Heart left ventricle (tissue), 16 donors: ENCODE results near the gene ADM2. TPM values are rescaled to one million over a fixed set of nuclear protein-coding genes. Genes with fewer than 3 reads are reported as not detected.

ENCODE experiments used
- ATAC-seq, 4 donors: fragments of 200-7000 bp; cut with Tn5 transposase; one replicate each; pipeline ENCODE4 v1.9.1; 2020 to 2022; ENCODE audit warnings: moderate library complexity in 4 of 4, mild to moderate bottlenecking in 3 of 4, moderate number of reproducible peaks in 1 of 4
- DNase-seq, 5 donors: peaks; one replicate each; pipeline ENCODE4 v3.0.0-alpha.2; 2020
- H3K27ac ChIP-seq, 12 donors: fragments of 200-600 bp; sonication (generic) in 4 of 12; one replicate each; pipeline versions ENCODE4 v1.5.0 to v1.8.0; 2016 to 2022; ENCODE audit warnings: mild to moderate bottlenecking in 2 of 12
- H3K27me3 ChIP-seq, 9 donors: fragments of 200-600 bp; sonication (generic) in 2 of 9; one replicate each; pipeline versions ENCODE4 v1.5.1 to v1.8.0; 2016 to 2022; ENCODE audit warnings: mild to moderate bottlenecking in 3 of 9
- H3K36me3 ChIP-seq, 9 donors: fragments of 200-600 bp; sonication (generic) in 2 of 9; one replicate each; pipeline versions ENCODE4 v1.5.0 to v1.8.0; 2018 to 2022; ENCODE audit warnings: mild to moderate bottlenecking in 2 of 9
- H3K4me1 ChIP-seq, 12 donors: fragments of 200-600 bp; sonication (generic) in 4 of 12; one replicate each; pipeline versions ENCODE4 v1.5.0 to v1.8.0; 2016 to 2022; ENCODE audit warnings: mild to moderate bottlenecking in 3 of 12
- H3K4me3 ChIP-seq, 12 donors: fragments of 200-600 bp; sonication (generic) in 4 of 12; one replicate each; pipeline versions ENCODE4 v1.5.0 to v1.8.0; 2017 to 2022; ENCODE audit warnings: mild to moderate bottlenecking in 9 of 12, moderate library complexity in 4 of 12
- H3K9me3 ChIP-seq, 12 donors: fragments of 200-600 bp; sonication (generic) in 4 of 12; one replicate each; pipeline versions ENCODE4 v1.5.0 to v1.8.0; 2016 to 2022; ENCODE audit warnings: mild to moderate bottlenecking in 1 of 12
- CTCF ChIP-seq, 12 donors: fragments of 200-600 bp; sonication (generic) in 4 of 12; IDR thresholded peaks; one replicate each; pipeline versions ENCODE4 v1.5.0 to v1.8.0; 2018 to 2022; ENCODE audit warnings: antibody characterized with exemption in 12 of 12, mild to moderate bottlenecking in 5 of 12
- POLR2A ChIP-seq, 2 donors: fragments of 450-650 bp; IDR thresholded peaks; one replicate each; pipeline ENCODE4 v1.6.1; 2017; ENCODE audit warnings: antibody characterized with exemption in 2 of 2, mild to moderate bottlenecking in 2 of 2, moderate library complexity in 2 of 2
- WGBS, 4 donors: extraction: QIAGEN DNeasy Blood & Tissue Kit in 2 of 4; methylation state at CpG; one replicate each; pipeline versions ENCODE4 v1.1.5 to v1.1.7; 2013 to 2018; 5-methylcytosine and 5-hydroxymethylcytosine counted together
- intact Hi-C, 10 donors: fragments of 100-400 bp; cut with DNase I; formaldehyde crosslinking; loops; one replicate each; pipeline versions ENCODE4 v1.11.1 to v1.14.2; 2022
- polyA plus RNA-seq, 2 donors: library from polyadenylated mRNA; stranded (reverse); fragments of 200-250 nt; gene quantifications; one replicate each; pipeline ENCODE4 v1.2.3, GENCODE V29; 2013
- total RNA-seq, 9 donors: library from RNA; depleted of rRNA in 2 of 9; stranded (reverse); fragments of >200 nt in 2 of 9; fragmentation: NEBNext Ultra II Directional in 3 of 9; extraction: Animal tissue kit (Norgen Biotek cat#: 25700) in 3 of 9; gene quantifications; one replicate each; pipeline versions ENCODE4 v1.1.0 to v1.2.4, GENCODE V29; 2016 to 2023
- donor health status: ischemic (EF 13 %, LVEDD 7.1; RV severe dilation, severe dysfunction).
- donor health status: healthy with polysubstance abuse.
- donor health status: DM: no; HTN: yes; CAD: no.
- donor health status: DM: no; HTN: no; CAD: no.
- donor health status: ischemic (EF 25% LVEDD 6.9; RV normal size, moderate dysfunction).
- donor health status: ischemic (EF 25% LVEDD 5.7; RV mildly dilated, moderate dysfunction).
- donor health status: healthy.
- donor health status: DM: yes; HTN: yes; CAD: no.
- donor health status: ischemic (EF 35%, LVEDD 5.7; RV mildly dilated, moderate dysfunction).
- donor health status: nonischemic (EF 11% LVEDD 7.7; RV severe dilation, severe dysfunction).
- donor health status: DM: yes; HTN: yes; CAD: no.
- donor health status: PGD.
- donor health status: ischemic (EF 29% LVEDD 5.4; RV normal size, mild dysfunction).
- donor health status: nonischemic (EF 23%, LVEDD 6.1; RV moderate dilation, normal function).

The ADM2 gene
- total and polyA plus RNA-seq, 11 donors = 0.04 to 0.67 (median 0.20) TPM; not detected in 7

GRCh38 chr22:50513175-50513574 is 31.8 kb downstream of the ADM2 start:
- ATAC-seq (no peak), DNase-seq (no peak)
- 95 to 98% (median 96%) methylated on average over 11 to 15 of the region's 15 CpGs for WGBS, 4 donors
- Histone ChIP-seq H3K27me3 (no peaks in the 10 kb centered on the region), H3K4me1 (peaks cover 0 to 15% (median 11%) of the 10 kb centered on the region in 12 donors), H3K9me3 (no peaks in the 10 kb centered on the region), H3K4me3 (no peak overlapping the region), H3K27ac (no peak overlapping the region), H3K36me3 (peaks cover 0 to 39% (median 28%) of the 10 kb centered on the region in 9 donors)
- TF ChIP-seq POLR2A (IDR thresholded peaks at IDR 0.05) = no peak
- no peak for TF ChIP-seq CTCF (IDR thresholded peaks at IDR 0.05)
- intact Hi-C loops = no loop called here

GRCh38 chr22:50516068-50516467 is 34.7 kb downstream of the ADM2 start:
- H3K4me3 ChIP-seq = no peak overlapping the region
- no peaks in the 10 kb centered on the region for H3K4me1 ChIP-seq
- no peak for TF ChIP-seq CTCF (IDR thresholded peaks at IDR 0.05)
- no peak for TF ChIP-seq POLR2A (IDR thresholded peaks at IDR 0.05)
- WGBS, 4 donors = 90 to 100% (median 91%) methylated on average over 5 to 8 of the region's 8 CpGs
- H3K27ac ChIP-seq = no peak overlapping the region
- no peaks in the 10 kb centered on the region for H3K9me3 ChIP-seq
- intact Hi-C loops = no loop called here
- no peak for ATAC-seq
- H3K27me3 ChIP-seq = no peaks in the 10 kb centered on the region
- H3K36me3 ChIP-seq = peaks cover 0 to 62% (median 48%) of the 10 kb centered on the region in 9 donors
- no peak for DNase-seq

- Histone ChIP-seq H3K4me1 (no peaks in the 10 kb centered on the region), H3K9me3 (no peaks in the 10 kb centered on the region), H3K4me3 (no peak overlapping the region), H3K36me3 (peaks cover 0 to 69% (median 56%) of the 10 kb centered on the region in 9 donors), H3K27ac (no peak overlapping the region), H3K27me3 (no peaks in the 10 kb centered on the region)
- DNase-seq (no peak), ATAC-seq (peak in 1 of 4 donors; percentile 4)
- WGBS, 4 donors = 73 to 82% (median 80%) methylated on average over 16 of the region's 16 CpGs
- TF ChIP-seq POLR2A (IDR thresholded peaks at IDR 0.05) = no peak
- TF ChIP-seq CTCF (IDR thresholded peaks at IDR 0.05) = no peak
- intact Hi-C loops = no loop called here
Measured at GRCh38 chr22:50516891-50517290, 35.5 kb downstream of the ADM2 start.

GRCh38 chr22:50517495-50518260 is 36.3 kb downstream of the ADM2 start:
- intact Hi-C loops = no loop called here
- TF ChIP-seq POLR2A (IDR thresholded peaks at IDR 0.05) (no peak), CTCF (IDR thresholded peaks at IDR 0.05) (no peak)
- no peak overlapping the region for H3K4me3 ChIP-seq
- DNase-seq = peak in 1 of 5 donors; percentile 13
- H3K36me3 ChIP-seq = peaks cover 0 to 73% (median 63%) of the 10 kb centered on the region in 9 donors
- H3K27me3 ChIP-seq = no peaks in the 10 kb centered on the region
- no peak for ATAC-seq
- 84 to 92% (median 87%) methylated on average over 14 to 20 of the region's 20 CpGs for WGBS, 4 donors
- H3K27ac ChIP-seq = no peak overlapping the region
- no peaks in the 10 kb centered on the region for H3K4me1 ChIP-seq
- H3K9me3 ChIP-seq = no peaks in the 10 kb centered on the region
